ENCODE measurements around the gene IPPK.

DNA sequence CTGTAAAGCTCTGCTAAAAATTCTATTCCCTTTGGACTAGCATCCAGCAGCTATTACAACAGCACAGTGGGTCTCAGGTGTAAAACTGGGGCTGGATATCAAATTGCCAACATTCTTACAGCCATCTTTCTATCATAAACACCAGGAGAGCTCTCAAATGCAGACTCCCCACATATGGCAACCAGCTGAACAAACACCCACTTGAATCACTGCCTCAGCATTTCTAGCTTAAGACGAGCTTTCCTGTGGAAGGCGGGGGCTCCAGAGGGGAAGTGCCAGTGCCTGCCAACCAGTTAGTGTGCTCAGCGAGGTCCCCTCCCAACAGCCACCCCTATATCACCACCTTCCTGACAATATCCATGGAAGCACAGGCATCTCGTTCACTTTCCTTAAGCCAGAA lies 62.2 kb downstream of the IPPK start:
- no peak for TF ChIP-seq POLR2A (IDR thresholded peaks at IDR 0.05)
- TF ChIP-seq, protein P1, sequence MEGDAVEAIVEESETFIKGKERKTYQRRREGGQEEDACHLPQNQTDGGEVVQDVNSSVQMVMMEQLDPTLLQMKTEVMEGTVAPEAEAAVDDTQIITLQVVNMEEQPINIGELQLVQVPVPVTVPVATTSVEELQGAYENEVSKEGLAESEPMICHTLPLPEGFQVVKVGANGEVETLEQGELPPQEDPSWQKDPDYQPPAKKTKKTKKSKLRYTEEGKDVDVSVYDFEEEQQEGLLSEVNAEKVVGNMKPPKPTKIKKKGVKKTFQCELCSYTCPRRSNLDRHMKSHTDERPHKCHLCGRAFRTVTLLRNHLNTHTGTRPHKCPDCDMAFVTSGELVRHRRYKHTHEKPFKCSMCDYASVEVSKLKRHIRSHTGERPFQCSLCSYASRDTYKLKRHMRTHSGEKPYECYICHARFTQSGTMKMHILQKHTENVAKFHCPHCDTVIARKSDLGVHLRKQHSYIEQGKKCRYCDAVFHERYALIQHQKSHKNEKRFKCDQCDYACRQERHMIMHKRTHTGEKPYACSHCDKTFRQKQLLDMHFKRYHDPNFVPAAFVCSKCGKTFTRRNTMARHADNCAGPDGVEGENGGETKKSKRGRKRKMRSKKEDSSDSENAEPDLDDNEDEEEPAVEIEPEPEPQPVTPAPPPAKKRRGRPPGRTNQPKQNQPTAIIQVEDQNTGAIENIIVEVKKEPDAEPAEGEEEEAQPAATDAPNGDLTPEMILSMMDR (IDR thresholded peaks at IDR 0.05 in 4 of 5, conservative IDR thresholded peaks at IDR 0.05 in 1 of 5) = no peak

Data from gastrocnemius medialis (tissue), 4 donors.